Endodermal cell (in vitro differentiated cells): Measurements from ENCODE around the gene ZNF415. TPM values are rescaled to one million over a fixed set of nuclear protein-coding genes. Genes with fewer than 3 reads are reported as not detected.

Experiments used
- DNase-seq: peaks from one replicate; pipeline ENCODE4 v3.0.0-alpha.2; 2017
- H3K27ac ChIP-seq: 2 replicates; pipeline ENCODE4 v1.5.1; 2013; ENCODE audit warnings: mild to moderate bottlenecking, low read depth, low read length, moderate library complexity
- H3K27me3 ChIP-seq: 2 replicates; pipeline ENCODE4 v1.6.1; 2013; ENCODE audit warnings: mild to moderate bottlenecking, low read length, moderate library complexity; ENCODE audit not compliant: insufficient read depth, control insufficient read depth, poor library complexity, severe bottlenecking
- H3K36me3 ChIP-seq: 2 replicates; pipeline ENCODE4 v1.7.0; 2013; ENCODE audit warnings: mild to moderate bottlenecking, low read length, moderate library complexity; ENCODE audit not compliant: control insufficient read depth, insufficient read depth
- H3K4me1 ChIP-seq: one replicate; pipeline ENCODE4 v1.7.0; 2013; ENCODE audit warnings: low read length; ENCODE audit not compliant: control insufficient read depth, insufficient read depth
- H3K4me3 ChIP-seq: 2 replicates; pipeline ENCODE4 v1.5.1; 2013; ENCODE audit warnings: mild to moderate bottlenecking, low read length, moderate library complexity
- H3K9ac ChIP-seq: 2 replicates; pipeline ENCODE4 v1.6.1; 2013; ENCODE audit warnings: mild to moderate bottlenecking, low read length, moderate library complexity; ENCODE audit not compliant: poor library complexity, severe bottlenecking; ENCODE audit errors: extremely low read depth
- H3K9me3 ChIP-seq: 2 replicates; pipeline ENCODE4 v1.6.1; 2013; ENCODE audit warnings: mild to moderate bottlenecking, low read length, moderate library complexity; ENCODE audit not compliant: control insufficient read depth
- H3K27ac Mint-ChIP-seq: 2 replicates; pipeline ENCODE4 v1.8.0; 2020; ENCODE audit warnings: mixed read lengths
- H3K27me3 Mint-ChIP-seq: 2 replicates; pipeline ENCODE4 v1.8.0; 2021; ENCODE audit warnings: mild to moderate bottlenecking, mixed read lengths; ENCODE audit not compliant: insufficient read depth
- H3K36me3 Mint-ChIP-seq: 2 replicates; pipeline ENCODE4 v1.8.0; 2020; ENCODE audit warnings: low read depth, mixed read lengths
- H3K4me1 Mint-ChIP-seq: 2 replicates; pipeline ENCODE4 v1.8.0; 2020; ENCODE audit warnings: mixed read lengths
- H3K4me3 Mint-ChIP-seq: 2 replicates; pipeline ENCODE4 v1.8.0; 2020; ENCODE audit warnings: mild to moderate bottlenecking, moderate library complexity, mixed read lengths
- H3K9me3 Mint-ChIP-seq: 2 replicates; pipeline ENCODE4 v1.8.0; 2020; ENCODE audit warnings: mild to moderate bottlenecking, mixed read lengths
- WGBS, 2 experiments: methylation state at CpG; one replicate each; pipeline versions ENCODE4 v1.1.5 to v1.1.7; 2013; ENCODE audit warnings: missing lambda C conversion rate in 2 of 2, mixed read lengths in 1 of 2; ENCODE audit not compliant: insufficient coverage in 1 of 2, insufficient read length in 1 of 2; 5-methylcytosine and 5-hydroxymethylcytosine counted together
- total RNA-seq, 2 donors: library from RNA; stranded (reverse); fragmentation: NEBNext Ultra II Directional in 1 of 2; extraction: Animal tissue kit (Norgen Biotek cat#: 25700) in 1 of 2; gene quantifications; 2 replicates in 1 of 2; 3 replicates in 1 of 2; pipeline ENCODE4 v1.2.1, GENCODE V29; 2021
- TF ChIP-seq, protein P1 (sequence below): fragments of 200-600 bp; sonication (generic); conservative IDR thresholded peaks from 2 replicates; pipeline ENCODE4 v1.5.0; 2021; ENCODE audit warnings: antibody characterized with exemption, mild to moderate bottlenecking

The ZNF415 gene
- total RNA-seq, 2 donors from 2014 or later, result 12.6 to 19.4 TPM

DNA sequence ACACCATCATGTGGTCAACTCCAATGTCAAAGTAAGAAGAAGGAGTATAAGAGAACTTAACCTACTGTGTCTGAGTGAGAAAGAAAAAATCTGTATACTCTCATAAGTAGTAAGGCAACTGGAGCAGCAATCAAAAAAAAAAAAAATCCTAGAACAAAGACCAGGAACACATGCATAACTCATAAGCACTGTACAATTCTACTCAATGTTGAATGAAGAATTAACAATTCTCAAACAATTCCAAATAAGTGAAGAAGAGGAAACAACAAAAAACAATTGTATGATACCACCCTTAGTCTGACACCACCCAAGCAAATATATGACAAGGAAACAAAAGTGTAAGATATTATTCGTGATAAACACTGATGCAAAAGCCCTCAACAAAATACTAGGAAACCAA, 54.0 kb downstream of the ZNF415 start:
- no peak overlapping the region for H3K27ac ChIP-seq
- Mint-ChIP-seq H3K27me3 (no peaks in the 10 kb centered on the region), H3K9me3 (peaks cover 24% of the 10 kb centered on the region), H3K27ac (no peak overlapping the region), H3K4me1 (peaks cover 8% of the 10 kb centered on the region), H3K4me3 (no peak overlapping the region), H3K36me3 (peaks cover 84% of the 10 kb centered on the region)
- peaks cover 76% of the 10 kb centered on the region for H3K36me3 ChIP-seq
- no peak overlapping the region for H3K4me3 ChIP-seq
- WGBS, 2 experiments, result 92% methylated on average over 1 of the region's 1 CpG; no CpG with 5 or more reads in 1 of the 2 experiments
- DNase-seq, result no peak
- H3K9ac ChIP-seq, result no peak overlapping the region
- peaks cover 21% of the 10 kb centered on the region for H3K9me3 ChIP-seq
- no peaks in the 10 kb centered on the region for H3K4me1 ChIP-seq
- H3K27me3 ChIP-seq, result no peaks in the 10 kb centered on the region
- TF ChIP-seq, protein P1, sequence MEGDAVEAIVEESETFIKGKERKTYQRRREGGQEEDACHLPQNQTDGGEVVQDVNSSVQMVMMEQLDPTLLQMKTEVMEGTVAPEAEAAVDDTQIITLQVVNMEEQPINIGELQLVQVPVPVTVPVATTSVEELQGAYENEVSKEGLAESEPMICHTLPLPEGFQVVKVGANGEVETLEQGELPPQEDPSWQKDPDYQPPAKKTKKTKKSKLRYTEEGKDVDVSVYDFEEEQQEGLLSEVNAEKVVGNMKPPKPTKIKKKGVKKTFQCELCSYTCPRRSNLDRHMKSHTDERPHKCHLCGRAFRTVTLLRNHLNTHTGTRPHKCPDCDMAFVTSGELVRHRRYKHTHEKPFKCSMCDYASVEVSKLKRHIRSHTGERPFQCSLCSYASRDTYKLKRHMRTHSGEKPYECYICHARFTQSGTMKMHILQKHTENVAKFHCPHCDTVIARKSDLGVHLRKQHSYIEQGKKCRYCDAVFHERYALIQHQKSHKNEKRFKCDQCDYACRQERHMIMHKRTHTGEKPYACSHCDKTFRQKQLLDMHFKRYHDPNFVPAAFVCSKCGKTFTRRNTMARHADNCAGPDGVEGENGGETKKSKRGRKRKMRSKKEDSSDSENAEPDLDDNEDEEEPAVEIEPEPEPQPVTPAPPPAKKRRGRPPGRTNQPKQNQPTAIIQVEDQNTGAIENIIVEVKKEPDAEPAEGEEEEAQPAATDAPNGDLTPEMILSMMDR, result no peak

DNA sequence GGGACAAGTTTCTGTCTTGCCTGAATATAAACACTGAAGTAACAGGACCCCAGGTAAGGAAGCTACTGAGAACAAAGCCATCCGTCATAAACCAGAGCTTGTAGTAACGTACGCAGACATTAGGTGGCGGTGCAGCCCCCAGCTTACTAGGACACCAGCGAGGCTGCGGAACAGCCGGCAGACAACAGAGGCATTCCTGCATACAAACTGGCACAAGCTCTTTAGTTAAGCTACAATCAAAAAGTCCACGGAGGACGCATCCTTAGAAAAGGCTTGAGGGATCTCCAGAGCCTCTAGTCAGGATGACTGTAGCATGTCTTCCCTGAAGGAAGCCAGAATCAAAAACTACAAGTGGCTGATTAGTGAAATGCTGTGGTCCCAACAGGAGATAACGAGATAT, 55.7 kb downstream of the ZNF415 start:
- peak overlapping the region; percentile 83 for H3K27ac Mint-ChIP-seq
- peaks cover 74% of the 10 kb centered on the region for H3K36me3 ChIP-seq
- peaks cover 28% of the 10 kb centered on the region for H3K9me3 Mint-ChIP-seq
- H3K27me3 Mint-ChIP-seq, result no peaks in the 10 kb centered on the region
- H3K4me3 Mint-ChIP-seq, result no peak overlapping the region
- TF ChIP-seq, protein P1, result peak; percentile 92
- H3K9ac ChIP-seq, result no peak overlapping the region
- 20 to 22% methylated on average over 7 to 10 of the region's 10 CpGs for WGBS, 2 experiments
- H3K36me3 Mint-ChIP-seq, result peaks cover 84% of the 10 kb centered on the region
- no peak overlapping the region for H3K4me3 ChIP-seq
- peak; percentile 95 for DNase-seq
- peaks cover 20% of the 10 kb centered on the region for H3K9me3 ChIP-seq
- H3K27ac ChIP-seq, result no peak overlapping the region
- H3K4me1 Mint-ChIP-seq, result peaks cover 8% of the 10 kb centered on the region
- no peaks in the 10 kb centered on the region for H3K4me1 ChIP-seq
- H3K27me3 ChIP-seq, result no peaks in the 10 kb centered on the region

DNA sequence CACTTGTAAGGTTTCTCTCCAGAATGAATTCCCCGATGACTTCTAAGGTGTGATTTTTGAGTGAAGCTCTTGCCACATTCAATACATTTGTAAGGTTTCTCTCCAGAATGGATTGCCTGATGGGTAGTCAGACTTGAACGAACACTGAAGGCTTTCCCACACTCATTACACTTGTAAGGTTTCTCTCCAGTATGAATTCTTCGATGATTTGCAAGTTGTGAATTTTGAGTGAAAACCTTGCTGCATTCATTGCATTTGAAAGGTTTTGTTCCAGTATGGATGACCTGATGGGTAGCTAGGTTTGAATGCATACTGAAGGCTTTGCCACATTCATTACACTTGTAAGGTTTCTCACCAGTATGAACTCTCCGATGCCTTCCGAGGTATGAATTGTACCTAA, 63.9 kb downstream of the ZNF415 start:
- Histone ChIP-seq H3K9me3 (peaks cover 82% of the 10 kb centered on the region), H3K4me3 (peak overlapping the region; percentile 42), H3K27me3 (no peaks in the 10 kb centered on the region), H3K27ac (no peak overlapping the region), H3K9ac (no peak overlapping the region), H3K4me1 (no peaks in the 10 kb centered on the region), H3K36me3 (peaks cover 77% of the 10 kb centered on the region)
- peaks cover 84% of the 10 kb centered on the region for H3K9me3 Mint-ChIP-seq
- TF ChIP-seq, protein P1, result no peak
- no peaks in the 10 kb centered on the region for H3K4me1 Mint-ChIP-seq
- no peak overlapping the region for H3K27ac Mint-ChIP-seq
- H3K36me3 Mint-ChIP-seq, result peaks cover 91% of the 10 kb centered on the region
- WGBS, 2 experiments, result 89 to 90% methylated on average over 5 of the region's 5 CpGs
- DNase-seq, result no peak
- no peaks in the 10 kb centered on the region for H3K27me3 Mint-ChIP-seq
- no peak overlapping the region for H3K4me3 Mint-ChIP-seq
